Mesothelial cell of epicardium (in vitro differentiated cells): ENCODE results near the gene TAS1R1. TPM values are rescaled to one million over a fixed set of nuclear protein-coding genes. Genes with fewer than 3 reads are reported as not detected.

Source experiments
- DNase-seq, 2 experiments: peaks; one replicate each; pipeline ENCODE4 v3.0.0; 2021; ENCODE audit warnings: low spot score in 2 of 2; ENCODE audit not compliant: unreplicated experiment in 2 of 2
- H3K27ac Mint-ChIP-seq: 2 replicates; pipeline ENCODE4 v1.8.0; 2021; ENCODE audit warnings: mixed read lengths
- H3K27me3 Mint-ChIP-seq: 2 replicates; pipeline ENCODE4 v1.8.0; 2021; ENCODE audit warnings: low read depth, mixed read lengths
- H3K36me3 Mint-ChIP-seq: 2 replicates; pipeline ENCODE4 v1.8.0; 2021; ENCODE audit warnings: mixed read lengths
- H3K4me1 Mint-ChIP-seq: 2 replicates; pipeline ENCODE4 v1.8.0; 2021; ENCODE audit warnings: mixed read lengths
- H3K4me3 Mint-ChIP-seq: 2 replicates; pipeline ENCODE4 v1.8.0; 2021; ENCODE audit warnings: mild to moderate bottlenecking, moderate library complexity, mixed read lengths
- H3K9me3 Mint-ChIP-seq: 2 replicates; pipeline ENCODE4 v1.8.0; 2021; ENCODE audit warnings: mixed read lengths
- CTCF ChIP-seq: fragments of 200-600 bp; sonication (generic); IDR thresholded peaks from one replicate; pipeline ENCODE4 v1.5.0; 2021; ENCODE audit warnings: antibody characterized with exemption; ENCODE audit not compliant: unreplicated experiment
- total RNA-seq: library from RNA; stranded (reverse); gene quantifications from 3 replicates; pipeline ENCODE4 v1.2.1, GENCODE V29; 2021

Gene TAS1R1
- total RNA-seq, 1 donor from 2014 or later: not detected

- TF ChIP-seq CTCF: no peak
- H3K4me3 Mint-ChIP-seq: no peak overlapping the region
These were observed 20.8 kb upstream of the TAS1R1 start for GRCh38 chr1:6534248-6534822.

GRCh38 chr1:6535214-6535613, 19.9 kb upstream of the TAS1R1 start:
- Mint-ChIP-seq H3K36me3 (peaks cover 39% of the 10 kb centered on the region), H3K4me1 (no peaks in the 10 kb centered on the region), H3K9me3 (no peaks in the 10 kb centered on the region), H3K27ac (no peak overlapping the region), H3K4me3 (no peak overlapping the region), H3K27me3 (no peaks in the 10 kb centered on the region)
- no peak for TF ChIP-seq CTCF
- DNase-seq: no peak

More at GRCh38 chr1:6534248-6534822, 20.8 kb upstream of the TAS1R1 start:
- no peaks in the 10 kb centered on the region for H3K9me3 Mint-ChIP-seq
- H3K36me3 Mint-ChIP-seq: peaks cover 36% of the 10 kb centered on the region
- H3K4me1 Mint-ChIP-seq: no peaks in the 10 kb centered on the region
- H3K27ac Mint-ChIP-seq: no peak overlapping the region
- DNase-seq: no peak
- no peaks in the 10 kb centered on the region for H3K27me3 Mint-ChIP-seq

- Mint-ChIP-seq H3K36me3 (peaks cover 32% of the 10 kb centered on the region), H3K4me3 (no peak overlapping the region), H3K9me3 (no peaks in the 10 kb centered on the region), H3K27ac (no peak overlapping the region), H3K27me3 (no peaks in the 10 kb centered on the region), H3K4me1 (no peaks in the 10 kb centered on the region)
- TF ChIP-seq CTCF: no peak
- no peak for DNase-seq
These were observed 18.8 kb upstream of the TAS1R1 start for GRCh38 chr1:6536291-6536690.

GRCh38 chr1:6538956-6539355, 16.2 kb upstream of the TAS1R1 start:
- Mint-ChIP-seq H3K36me3 (peaks cover 22% of the 10 kb centered on the region), H3K9me3 (no peaks in the 10 kb centered on the region), H3K4me3 (no peak overlapping the region), H3K4me1 (no peaks in the 10 kb centered on the region), H3K27ac (no peak overlapping the region), H3K27me3 (no peaks in the 10 kb centered on the region)
- TF ChIP-seq CTCF: no peak
- no peak for DNase-seq

- no peak overlapping the region for H3K4me3 Mint-ChIP-seq
- H3K4me1 Mint-ChIP-seq: no peaks in the 10 kb centered on the region
- DNase-seq: no peak
- no peak overlapping the region for H3K27ac Mint-ChIP-seq
- no peak for TF ChIP-seq CTCF
- no peaks in the 10 kb centered on the region for H3K9me3 Mint-ChIP-seq
- peaks cover 27% of the 10 kb centered on the region for H3K36me3 Mint-ChIP-seq
- H3K27me3 Mint-ChIP-seq: no peaks in the 10 kb centered on the region
These were observed 10.3 kb upstream of the TAS1R1 start for GRCh38 chr1:6544831-6545230.
